ENCODE data around the gene PERM1.

DNA sequence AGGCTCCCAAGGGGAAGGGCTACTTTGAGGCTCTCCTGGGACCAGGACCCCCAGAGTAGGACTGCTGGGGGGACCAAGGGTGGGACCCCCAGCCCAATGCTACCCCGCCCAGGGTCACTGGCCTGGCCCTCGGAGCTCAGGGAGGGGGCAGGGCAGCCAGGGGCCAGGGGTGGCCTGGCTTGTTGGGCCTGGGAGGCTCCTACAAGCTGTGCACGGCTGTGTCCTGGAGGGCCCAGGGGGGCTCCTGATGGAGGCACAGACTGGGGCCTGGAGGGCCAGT, 15.8 kb upstream of the PERM1 start:
- no peak for TF ChIP-seq CTCF (optimal IDR thresholded peaks at IDR 0.05 in 1 of 3, IDR thresholded peaks at IDR 0.05 in 1 of 3, conservative IDR thresholded peaks at IDR 0.05 in 1 of 3; ENCODE audit: extremely low read depth in 1 of 3, insufficient read depth in 2 of 3, low read length in 3 of 3)
- no peak for TF ChIP-seq EZH2 (IDR thresholded peaks at IDR 0.05; ENCODE audit: low read length)

All from keratinocyte (primary cell).